Measurements from ENCODE around the gene SCGB3A1.

SCGB3A1 gene

DNA sequence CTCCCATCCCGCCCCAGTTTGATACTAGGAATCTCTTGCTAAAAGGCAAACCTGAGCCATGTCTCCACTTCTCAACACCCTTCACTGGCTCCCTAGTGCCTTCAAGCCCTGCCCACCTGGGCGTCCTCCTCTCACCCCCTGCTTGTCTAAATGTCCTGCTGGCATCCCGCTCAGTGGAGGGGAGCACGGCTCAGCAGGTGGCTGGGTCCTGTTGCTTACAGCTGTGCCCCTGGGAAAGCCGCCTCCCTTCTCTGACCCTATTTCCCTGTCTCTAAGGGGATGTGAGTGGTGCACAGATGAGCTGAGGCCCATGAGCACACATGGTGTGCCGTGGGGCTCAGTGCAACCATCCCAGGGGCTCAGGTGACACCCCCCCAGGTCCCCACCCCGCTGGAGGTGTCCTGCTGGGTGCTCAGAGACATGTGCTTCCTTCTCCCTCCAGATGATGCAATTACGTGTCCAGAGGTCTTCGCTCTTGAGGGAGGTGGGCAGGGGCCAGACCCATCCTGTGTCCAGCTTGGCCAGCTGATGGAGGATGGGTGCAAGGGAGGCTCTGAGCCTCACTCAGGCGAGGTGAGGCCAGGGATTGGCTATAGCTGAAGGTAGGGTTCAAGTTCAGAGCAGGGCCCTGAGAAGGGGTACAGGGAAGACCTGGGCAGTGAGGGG, 34.0 kb upstream of the SCGB3A1 start:
- no peak for DNase-seq (ENCODE audit: low read depth)

DNA sequence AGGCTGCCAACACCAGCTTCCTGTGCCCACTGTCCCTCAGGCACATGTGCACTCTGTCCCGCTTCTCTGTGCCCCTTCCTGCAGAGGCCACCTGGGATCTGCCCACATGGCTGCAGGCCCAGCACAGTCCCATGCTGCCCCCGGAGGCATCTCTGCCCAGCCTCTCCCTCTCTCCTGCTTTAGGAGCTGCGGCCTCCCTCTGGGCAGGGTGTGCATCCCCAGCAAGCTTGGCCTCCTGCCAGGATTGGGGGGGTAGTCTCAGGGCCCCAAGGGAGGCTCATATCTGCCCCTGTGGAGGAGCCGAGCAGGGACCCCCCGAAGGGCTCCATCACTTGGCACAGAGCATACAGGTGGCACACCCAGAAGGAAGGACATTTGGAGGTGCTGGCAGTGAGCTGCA, 33.3 kb upstream of the SCGB3A1 start:
- no peak for DNase-seq (ENCODE audit: low read depth)

DNA sequence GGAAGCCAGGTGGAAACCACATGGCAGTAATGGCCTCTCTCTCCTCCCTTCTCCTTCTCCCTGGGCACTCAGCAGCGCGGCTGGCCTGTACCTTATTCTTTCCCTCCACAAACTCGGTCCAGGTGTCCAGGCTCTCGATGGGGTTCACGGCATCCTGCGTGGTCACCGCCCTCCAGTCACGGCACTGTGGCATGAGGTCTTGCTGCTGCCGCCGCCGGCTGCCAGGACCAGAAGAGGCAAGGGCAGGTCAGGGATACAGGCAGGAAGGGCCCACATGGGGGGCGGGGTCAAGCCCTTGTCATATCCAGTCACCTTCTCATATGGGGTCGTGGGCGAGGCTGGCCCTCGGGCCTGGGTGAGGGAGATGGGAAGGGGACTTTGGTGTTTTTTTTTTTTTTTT, 32.5 kb upstream of the SCGB3A1 start:
- DNase-seq (ENCODE audit: low read depth) = no peak

DNA sequence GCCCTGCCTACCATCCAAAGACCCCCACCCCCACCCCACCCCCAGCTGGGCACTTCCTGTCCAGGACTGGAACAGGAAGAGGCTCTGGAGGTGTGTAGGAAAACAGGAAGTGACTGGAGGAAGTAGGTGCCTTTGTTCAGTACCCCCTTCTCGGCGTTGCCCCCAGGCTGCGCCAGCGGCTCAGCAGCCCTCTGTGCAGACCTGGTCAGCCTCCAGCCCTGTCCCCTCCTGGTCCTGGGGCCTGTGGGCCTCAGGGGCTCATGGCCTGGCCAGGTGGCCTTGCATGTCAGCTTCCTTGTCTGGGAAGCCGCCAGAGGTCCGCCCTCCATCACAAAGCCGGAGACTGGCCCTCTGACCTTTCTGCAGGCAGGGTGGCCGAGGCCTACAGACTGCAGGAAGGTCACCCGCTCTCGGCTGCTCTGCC, 32.1 kb upstream of the SCGB3A1 start:
- DNase-seq (ENCODE audit: low read depth) = no peak

DNA sequence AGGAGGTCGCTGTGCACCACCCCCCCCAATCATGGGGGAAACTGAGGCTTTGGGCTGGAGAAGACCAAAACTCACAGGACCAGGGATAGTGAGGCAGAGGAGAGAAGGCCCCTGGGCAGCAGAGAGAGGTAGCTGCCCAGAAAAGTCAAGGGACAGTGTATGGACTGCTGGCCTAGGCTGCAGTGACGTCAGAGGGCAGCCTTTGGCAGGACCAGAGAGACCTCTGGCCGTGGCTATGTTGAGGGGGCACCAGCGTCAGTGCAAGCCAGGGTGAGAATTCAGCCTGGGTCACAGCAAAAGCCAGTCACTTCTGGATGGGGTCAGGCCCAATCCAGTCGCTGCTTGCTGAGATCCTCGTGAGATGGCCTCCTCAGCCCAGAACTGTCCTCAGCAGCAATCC, 31.6 kb upstream of the SCGB3A1 start:
- DNase-seq (ENCODE audit: low read depth) = no peak

DNA sequence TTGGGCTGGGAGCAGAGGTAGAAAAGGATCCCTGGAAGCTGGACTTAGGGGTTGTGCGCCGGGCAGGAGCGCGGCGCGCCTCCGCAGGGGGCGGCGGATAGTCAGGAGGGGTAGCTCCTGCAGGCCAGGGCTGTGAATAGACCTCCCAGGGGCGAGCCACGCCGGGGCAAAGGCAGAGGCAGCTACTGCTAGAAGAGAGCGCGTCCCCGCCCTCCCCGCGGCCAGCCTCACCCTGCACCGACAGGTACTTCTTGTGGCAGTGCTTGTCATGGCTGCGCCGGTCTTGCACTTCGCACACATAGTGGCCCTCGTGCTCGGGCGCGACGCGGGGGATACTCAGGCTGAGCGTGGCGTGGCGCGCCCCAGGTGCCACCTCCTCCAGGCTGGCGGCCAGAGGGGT, 30.0 kb upstream of the SCGB3A1 start:
- DNase-seq (ENCODE audit: low read depth) = no peak

DNA sequence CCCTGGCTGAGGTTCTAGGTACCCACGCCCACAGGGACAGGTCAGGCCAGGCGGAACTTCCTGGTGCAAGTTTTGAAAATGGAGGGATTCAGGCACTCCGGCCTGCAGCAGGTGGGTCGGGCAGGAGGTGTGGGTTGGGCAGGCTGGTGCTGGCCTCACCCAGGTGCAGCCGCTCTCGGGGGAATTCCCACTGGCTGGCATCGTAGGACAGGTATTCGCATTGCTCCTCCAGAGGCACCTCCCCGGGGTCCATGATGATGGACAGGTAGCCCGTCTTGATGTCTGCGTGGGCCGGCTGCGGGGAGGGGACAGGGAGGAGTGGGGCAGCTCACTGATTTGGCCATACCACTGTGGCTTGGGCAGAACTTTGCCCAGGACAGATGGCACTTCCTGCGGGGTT, 28.7 kb upstream of the SCGB3A1 start:
- DNase-seq (ENCODE audit: low read depth) = no peak

DNA sequence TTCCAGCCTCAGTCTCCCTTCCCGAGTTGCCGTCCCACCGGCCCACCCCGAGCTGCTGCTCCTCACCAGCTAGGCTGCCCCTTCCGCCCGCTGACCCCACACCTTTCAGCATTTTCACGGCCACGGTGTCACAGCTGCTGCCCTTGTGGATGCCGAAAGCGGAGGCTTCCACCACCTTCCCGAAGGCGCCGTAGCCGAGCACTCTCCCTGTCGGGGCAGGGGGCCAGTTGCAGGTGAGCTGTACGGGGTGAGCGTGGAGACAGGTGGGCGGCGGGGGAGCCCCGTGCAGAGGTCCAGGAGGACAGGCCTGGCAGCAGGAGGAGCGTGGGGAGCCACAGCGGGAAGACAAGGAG, 28.2 kb upstream of the SCGB3A1 start:
- no peak for DNase-seq (ENCODE audit: low read depth)

DNA sequence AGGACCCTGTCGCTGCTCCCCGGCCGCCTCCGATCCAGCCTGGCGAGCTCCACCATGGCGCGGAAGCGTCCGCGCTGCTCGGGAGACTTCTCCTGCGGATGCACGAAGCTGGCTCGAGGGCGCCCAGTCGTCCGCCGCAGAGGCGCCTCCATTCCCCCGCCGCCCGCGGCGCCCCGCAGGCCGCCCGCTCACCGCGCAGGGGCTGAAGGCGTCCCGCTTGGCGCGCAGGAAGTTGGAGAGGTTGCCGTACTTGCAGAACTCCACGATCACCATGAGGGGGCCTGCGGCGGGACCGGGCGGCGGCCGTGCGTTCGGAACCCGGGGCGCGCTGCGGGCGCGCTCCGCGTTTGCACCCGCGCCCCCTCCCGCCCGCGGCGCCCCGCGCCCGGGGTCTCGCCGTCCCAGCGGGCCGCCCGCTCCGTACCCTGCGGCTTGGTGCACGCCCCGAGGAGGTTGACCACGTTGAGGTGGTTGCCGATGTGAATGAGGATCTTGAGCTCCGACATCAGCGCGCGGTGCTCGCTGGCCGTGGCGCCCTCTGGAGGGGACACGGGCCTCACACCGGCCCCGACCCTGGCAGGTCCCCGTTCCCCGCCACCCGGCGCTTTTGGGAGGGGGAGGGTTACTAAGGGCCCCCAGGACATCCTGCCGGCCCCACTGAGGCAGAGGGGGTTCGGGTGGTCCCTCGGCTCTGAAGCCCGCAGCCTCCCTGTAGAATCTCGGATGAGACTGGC, 27.7 kb upstream of the SCGB3A1 start:
- peak; percentile 69 for DNase-seq (ENCODE audit: low read depth)

DNA sequence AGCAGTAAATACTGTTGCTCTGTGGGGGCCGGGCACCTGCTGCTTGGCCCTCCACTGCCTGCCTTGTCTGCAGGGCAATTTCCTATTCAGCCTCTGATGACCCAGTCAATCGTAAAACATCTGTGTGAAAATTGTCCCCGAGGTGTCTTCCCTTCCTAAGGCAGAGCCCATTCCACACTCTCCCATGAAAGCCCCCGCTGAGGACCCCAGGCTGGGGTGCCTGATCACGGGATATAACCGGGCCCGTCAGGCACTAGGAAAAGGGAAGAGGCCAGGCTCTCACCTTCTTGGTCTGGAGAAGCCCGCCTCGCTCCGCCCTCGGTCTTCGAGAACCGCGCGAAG, 27.2 kb upstream of the SCGB3A1 start:
- DNase-seq (ENCODE audit: low read depth) = no peak

DNA sequence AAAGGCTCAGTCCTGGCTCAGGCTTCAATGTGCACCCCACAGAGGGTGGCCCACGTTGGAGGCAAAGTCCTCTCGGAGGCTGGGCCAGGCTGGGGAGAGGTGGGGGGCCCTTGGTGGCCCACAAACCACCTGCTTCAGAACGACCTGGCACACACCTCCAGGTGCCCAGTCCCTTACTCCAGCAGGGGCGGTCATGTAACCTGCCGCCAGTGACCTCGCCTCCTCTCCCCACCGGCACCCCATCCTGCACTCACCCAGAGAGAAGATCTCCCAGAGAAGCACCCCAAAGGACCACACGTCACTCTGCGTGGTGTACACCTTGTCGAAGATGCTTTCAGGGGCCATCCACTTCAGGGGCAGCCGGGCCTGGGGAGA, 22.5 kb upstream of the SCGB3A1 start:
- no peak for DNase-seq (ENCODE audit: low read depth)

DNA sequence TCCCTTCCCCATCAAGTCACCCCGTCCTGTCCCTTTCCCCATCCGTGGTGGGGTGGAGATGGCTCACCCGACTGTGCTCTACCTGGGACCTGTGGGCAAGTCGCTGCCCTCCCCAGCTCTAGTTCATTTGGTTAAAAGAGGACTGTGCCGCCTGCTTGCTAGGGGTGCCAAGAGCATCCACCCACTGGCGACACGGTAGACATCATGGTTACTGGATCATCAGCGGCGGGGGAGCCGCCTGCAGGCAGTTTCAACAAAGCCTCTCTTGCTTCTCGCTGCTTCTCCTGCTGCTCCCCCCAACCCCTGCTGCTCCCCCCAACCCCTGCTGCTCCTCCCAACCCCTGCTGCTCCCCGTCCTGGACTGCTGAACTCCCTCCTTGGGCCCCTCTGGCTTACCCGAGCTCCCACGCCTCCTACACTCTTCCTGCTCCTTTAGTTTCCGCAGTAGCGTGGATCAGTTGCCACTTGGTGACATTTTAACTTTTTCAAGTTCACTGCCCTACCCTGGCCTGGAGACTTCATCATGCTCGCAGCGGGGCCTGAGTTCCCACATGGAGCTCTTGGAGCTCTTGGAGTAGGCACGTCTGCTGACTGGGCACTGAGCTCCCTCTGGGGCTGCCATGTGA, 22.0 kb upstream of the SCGB3A1 start:
- DNase-seq (ENCODE audit: low read depth) = no peak

DNA sequence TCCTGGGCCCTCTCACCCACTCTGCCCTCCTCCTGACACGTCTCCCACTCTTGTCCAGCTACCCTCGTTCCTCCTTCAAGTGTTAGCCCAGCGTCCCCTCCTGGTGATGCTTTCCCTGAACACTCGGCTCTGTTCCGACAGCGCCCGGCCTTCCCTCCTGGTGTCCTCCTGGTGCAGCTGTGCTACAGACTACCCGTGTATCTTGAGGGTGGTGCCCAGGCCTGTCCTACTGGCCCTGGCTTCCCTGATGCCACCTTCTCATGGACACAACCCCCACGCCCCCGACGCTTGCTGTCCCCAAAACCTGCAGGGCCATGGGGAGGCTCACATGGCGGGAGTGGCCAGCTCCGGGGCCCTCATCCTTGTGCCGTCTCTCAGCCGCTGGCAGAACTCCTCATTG, 21.4 kb upstream of the SCGB3A1 start:
- DNase-seq (ENCODE audit: low read depth) = no peak

DNA sequence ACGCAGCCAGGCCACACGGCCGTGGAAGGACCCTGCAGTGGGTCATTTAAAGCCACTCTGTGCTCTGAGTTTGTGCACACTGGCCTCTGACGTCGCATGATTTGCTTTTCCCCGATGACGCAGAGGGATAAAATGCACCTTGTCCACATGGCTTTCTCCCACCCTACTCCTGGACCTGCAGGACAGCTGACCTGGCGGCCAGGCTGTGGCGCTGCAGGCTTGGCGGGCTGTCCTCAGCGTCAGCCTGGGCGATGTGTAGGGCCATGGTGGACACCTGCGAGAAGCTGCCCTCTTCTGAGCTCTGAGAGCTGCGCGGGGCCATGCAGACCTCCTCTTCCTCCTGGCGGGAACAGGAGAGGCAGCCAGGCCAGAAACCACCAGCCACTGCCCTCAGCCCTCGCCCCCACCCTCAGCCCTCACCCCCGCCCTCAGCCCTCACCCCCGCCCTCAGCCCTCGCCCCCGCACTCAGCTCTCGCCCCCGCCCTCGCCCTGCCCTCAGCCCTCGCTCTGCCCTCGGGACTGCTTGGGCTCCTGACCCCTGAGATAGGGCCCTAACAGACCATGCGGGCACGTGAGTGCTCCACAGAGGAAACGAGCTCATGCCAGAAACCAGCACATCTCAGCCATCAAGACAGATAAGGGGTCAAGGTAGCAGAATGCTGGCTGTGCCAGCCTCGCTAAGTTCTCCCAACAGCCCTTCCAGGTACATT, 20.0 kb upstream of the SCGB3A1 start:
- DNase-seq (ENCODE audit: low read depth) = no peak

DNA sequence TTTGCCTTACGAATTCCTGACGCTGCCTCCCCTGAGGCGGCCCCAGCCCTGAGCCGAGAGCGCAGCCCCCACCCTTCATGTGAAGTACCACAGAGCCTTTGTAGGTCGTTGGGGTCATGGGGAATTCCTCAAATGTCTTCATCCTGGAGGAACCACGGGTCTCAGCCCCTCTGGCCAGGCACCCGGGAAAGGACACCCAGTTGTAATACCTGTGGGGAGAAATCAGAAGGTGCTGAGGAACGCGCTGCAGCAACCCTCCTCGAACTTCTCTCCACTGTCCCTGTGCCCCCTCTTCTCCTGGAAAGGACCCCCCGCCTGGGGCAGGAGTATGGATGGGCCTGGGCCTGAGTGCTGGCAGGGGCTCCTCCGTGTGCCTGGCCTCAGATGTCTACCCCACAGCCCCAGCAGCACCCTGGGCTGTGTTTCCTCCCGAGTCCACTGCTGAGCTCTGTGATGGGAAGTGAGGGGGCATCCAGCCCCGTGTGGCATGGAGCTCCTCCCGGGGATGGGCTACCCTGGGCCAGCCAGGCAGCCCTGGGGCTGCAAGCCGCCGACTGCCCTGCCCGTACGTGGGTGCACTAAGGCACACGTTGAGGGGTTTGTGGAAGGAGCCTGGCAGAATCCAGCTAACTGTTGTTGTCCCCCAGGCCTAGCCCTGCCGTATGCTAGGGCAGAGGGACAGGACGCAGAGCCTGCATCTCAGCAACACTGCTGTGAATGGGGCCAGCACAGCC, 18.7 kb upstream of the SCGB3A1 start:
- DNase-seq (ENCODE audit: low read depth) = no peak

DNA sequence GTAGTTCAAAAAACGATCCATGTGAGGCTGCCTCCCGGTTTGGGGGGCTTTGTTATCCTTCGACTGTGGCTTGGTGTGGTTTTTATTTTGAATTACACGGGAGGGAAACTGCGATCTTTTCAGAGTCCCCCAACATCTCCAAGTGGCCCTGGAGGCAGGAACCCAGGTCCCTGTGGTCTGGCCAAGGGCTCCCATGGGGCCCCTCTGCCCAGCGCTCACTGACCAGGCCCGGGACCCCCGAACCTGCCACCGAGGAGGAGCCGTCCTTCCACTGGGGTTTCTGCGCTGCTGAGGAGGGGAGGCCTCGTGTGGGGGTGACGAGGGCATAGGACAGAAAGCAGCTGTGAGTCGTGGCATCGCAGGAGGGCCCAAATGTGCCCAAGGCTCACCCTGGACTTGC, 18.1 kb upstream of the SCGB3A1 start:
- DNase-seq (ENCODE audit: low read depth) = no peak

DNA sequence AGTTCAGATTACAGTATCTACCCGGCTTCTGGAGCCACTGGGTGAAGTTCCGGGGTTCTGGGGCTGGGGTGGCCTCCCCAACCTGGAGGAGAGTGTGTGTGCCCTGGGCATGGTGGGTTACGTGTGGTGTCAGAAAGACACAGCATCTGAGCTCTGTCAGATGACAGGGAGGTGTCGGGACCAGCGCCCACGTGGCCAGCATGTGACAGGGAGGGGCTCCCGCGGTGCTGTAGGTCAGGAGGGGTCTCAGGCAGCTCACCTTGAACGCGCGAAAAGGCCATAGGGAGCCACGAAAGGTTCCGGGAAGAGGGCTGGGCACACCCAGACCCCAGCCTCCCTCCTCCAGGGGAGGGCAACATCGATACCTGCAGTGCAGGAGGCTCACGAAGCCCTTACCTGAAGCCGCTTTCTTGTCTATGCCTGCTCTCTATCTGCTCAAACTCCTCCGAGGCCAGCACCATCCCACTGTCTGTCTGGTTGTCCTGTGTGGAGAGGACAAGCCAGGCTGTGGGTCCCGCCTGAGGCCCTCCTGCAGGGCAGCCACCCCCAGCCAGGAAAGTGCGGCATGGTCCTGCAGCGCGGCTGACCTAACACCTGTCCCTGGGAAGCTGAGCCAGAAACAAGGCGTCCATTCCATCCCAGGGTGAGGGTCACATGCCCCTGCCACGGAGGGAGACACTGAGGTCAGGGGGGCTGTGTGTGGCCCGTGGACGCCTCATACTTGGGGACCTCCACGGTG, 17.4 kb upstream of the SCGB3A1 start:
- DNase-seq (ENCODE audit: low read depth) = no peak

DNA sequence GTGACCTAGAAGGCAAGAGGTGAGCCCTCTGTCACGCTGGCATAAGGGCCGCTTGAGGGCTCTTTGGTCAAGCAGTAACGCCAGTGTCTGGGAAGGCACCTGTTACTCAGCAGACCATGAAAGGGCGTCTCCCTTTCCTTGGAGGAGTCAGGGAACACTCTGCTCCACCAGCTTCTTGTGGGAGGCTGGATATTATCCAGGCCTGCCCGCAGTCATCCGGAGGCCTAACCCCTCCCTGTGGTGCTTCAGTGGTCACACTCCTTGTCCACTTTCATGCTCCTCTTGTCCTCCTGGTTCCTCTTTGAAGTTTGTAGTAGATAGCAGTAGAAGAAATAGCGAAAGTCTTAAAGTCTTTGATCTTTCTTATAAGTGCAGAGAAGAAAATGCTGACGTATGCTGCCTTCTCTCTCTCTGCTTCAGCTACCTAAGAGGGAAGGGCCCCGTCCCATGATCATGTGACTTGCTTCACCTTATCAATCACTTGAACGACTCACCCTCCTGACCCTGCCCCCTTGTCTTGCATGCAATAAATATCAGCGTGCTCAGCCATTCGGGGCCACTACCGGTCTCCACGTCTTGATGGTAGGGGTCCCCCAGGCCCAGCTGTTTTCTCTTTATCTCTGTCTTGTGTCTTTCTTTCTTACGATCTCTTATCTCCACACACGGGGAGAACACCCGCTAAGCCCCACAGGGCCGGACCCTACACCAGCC, 16.7 kb upstream of the SCGB3A1 start:
- DNase-seq (ENCODE audit: low read depth) = no peak

DNA sequence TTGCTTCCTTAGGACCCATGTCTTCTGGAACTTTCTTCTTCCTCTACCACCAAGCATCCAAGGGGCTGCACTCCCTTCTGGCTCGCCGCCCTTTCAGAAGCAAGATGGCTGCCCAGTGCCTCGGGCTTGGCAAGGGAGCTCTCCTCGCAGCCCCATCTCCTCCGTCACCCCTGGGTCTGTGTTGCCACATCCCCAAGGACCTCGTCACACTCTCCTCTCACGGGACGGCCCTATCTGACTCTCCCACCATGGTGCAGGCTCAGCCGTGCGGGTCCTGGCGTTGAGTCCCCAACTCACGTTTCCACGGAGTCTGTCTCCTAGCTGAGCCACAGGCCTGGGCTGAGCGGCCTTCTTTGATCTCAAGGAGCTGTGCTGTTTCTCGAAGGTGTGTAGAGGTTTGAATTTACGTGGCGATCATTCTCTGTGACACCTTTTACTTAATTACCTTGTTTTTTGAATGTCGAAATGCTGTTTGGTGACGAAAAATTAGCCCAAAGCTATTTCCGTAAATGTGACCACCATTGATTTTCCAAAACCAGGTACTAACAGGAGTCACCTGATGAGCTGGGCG, 15.0 kb upstream of the SCGB3A1 start:
- no peak for DNase-seq (ENCODE audit: low read depth)

DNA sequence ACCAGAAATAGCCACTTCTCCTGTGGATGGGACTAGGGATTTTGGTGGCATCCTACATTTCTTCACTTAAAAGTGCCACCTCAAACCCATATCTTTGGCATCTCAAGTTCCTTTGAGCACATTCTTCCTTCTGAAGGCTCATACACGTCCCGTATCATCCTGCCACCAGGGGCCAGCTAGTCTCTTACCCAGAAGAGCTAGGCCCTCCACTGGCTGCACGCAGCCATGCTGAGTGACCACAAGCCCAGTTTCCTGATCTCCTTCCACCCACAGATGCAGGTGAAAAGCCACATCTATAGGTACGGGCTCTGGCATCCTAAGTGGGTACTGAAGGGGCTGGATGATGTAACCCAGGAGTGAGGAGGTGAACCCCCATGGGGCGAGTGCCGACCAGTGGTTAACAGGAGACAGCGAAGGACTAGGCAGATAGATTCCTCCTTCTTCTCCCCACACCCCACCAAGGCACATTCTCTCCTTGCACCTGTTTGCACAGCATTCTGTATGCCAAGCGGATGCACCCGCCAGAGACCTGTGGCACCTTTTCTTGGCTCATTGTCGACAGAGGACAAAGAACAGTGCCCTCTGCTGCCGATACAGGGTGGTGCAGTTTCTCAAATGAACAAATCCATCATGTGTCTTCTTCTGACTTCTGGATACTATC, 14.4 kb upstream of the SCGB3A1 start:
- DNase-seq (ENCODE audit: low read depth) = peak; percentile 64

All from iris pigment epithelial cell (primary cell).